ENCODE measurements around the gene PNO1.

DNA sequence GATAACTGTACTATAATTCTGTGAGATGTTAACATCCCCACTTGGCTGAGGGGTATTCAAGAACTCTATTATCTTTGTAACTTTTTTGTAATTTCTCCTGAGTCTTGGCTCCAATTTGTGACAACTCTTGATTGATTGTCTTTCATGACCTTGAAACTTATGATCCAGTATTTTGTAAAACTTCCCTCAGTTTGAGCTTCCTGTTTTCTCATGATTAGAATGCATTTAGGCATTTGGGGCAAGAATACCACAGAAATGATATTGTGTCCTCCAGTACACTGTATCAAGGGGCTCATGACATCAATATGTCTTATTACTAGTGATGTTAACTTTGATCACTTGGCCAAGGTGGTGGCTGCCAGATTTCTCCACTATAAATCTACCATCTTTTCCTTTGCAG, 37.4 kb downstream of the PNO1 start:
- TF ChIP-seq ZNF768 (tag by site-specific recombination; IDR thresholded peaks at IDR 0.05) (no peak), ZNF664 (tag by site-specific recombination; IDR thresholded peaks at IDR 0.05) (no peak), ZBTB21 (tag by site-specific recombination; IDR thresholded peaks at IDR 0.05) (no peak), ZNF274 (IDR thresholded peaks at IDR 0.05; ENCODE audit: low read length) (no peak), ZNF274 (tag by site-specific recombination; IDR thresholded peaks at IDR 0.05; ENCODE audit: borderline replicate concordance) (no peak), SCRT2 (tag by site-specific recombination; IDR thresholded peaks at IDR 0.05) (no peak), ZNF354C (tag by site-specific recombination; IDR thresholded peaks at IDR 0.05; ENCODE audit: borderline replicate concordance, low read depth) (no peak), SCRT1 (tag by site-specific recombination; IDR thresholded peaks at IDR 0.05; ENCODE audit: borderline replicate concordance) (no peak), ZNF416 (tag by site-specific recombination; IDR thresholded peaks at IDR 0.05) (no peak)
- TF ChIP-seq, protein P1, sequence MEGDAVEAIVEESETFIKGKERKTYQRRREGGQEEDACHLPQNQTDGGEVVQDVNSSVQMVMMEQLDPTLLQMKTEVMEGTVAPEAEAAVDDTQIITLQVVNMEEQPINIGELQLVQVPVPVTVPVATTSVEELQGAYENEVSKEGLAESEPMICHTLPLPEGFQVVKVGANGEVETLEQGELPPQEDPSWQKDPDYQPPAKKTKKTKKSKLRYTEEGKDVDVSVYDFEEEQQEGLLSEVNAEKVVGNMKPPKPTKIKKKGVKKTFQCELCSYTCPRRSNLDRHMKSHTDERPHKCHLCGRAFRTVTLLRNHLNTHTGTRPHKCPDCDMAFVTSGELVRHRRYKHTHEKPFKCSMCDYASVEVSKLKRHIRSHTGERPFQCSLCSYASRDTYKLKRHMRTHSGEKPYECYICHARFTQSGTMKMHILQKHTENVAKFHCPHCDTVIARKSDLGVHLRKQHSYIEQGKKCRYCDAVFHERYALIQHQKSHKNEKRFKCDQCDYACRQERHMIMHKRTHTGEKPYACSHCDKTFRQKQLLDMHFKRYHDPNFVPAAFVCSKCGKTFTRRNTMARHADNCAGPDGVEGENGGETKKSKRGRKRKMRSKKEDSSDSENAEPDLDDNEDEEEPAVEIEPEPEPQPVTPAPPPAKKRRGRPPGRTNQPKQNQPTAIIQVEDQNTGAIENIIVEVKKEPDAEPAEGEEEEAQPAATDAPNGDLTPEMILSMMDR (tag by site-specific recombination; IDR thresholded peaks at IDR 0.05) = no peak
- TF ChIP-seq, protein P2, sequence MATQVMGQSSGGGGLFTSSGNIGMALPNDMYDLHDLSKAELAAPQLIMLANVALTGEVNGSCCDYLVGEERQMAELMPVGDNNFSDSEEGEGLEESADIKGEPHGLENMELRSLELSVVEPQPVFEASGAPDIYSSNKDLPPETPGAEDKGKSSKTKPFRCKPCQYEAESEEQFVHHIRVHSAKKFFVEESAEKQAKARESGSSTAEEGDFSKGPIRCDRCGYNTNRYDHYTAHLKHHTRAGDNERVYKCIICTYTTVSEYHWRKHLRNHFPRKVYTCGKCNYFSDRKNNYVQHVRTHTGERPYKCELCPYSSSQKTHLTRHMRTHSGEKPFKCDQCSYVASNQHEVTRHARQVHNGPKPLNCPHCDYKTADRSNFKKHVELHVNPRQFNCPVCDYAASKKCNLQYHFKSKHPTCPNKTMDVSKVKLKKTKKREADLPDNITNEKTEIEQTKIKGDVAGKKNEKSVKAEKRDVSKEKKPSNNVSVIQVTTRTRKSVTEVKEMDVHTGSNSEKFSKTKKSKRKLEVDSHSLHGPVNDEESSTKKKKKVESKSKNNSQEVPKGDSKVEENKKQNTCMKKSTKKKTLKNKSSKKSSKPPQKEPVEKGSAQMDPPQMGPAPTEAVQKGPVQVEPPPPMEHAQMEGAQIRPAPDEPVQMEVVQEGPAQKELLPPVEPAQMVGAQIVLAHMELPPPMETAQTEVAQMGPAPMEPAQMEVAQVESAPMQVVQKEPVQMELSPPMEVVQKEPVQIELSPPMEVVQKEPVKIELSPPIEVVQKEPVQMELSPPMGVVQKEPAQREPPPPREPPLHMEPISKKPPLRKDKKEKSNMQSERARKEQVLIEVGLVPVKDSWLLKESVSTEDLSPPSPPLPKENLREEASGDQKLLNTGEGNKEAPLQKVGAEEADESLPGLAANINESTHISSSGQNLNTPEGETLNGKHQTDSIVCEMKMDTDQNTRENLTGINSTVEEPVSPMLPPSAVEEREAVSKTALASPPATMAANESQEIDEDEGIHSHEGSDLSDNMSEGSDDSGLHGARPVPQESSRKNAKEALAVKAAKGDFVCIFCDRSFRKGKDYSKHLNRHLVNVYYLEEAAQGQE (tag by site-specific recombination; IDR thresholded peaks at IDR 0.05) = no peak
- TF ChIP-seq, protein P3, sequence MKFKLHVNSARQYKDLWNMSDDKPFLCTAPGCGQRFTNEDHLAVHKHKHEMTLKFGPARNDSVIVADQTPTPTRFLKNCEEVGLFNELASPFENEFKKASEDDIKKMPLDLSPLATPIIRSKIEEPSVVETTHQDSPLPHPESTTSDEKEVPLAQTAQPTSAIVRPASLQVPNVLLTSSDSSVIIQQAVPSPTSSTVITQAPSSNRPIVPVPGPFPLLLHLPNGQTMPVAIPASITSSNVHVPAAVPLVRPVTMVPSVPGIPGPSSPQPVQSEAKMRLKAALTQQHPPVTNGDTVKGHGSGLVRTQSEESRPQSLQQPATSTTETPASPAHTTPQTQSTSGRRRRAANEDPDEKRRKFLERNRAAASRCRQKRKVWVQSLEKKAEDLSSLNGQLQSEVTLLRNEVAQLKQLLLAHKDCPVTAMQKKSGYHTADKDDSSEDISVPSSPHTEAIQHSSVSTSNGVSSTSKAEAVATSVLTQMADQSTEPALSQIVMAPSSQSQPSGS (tag by site-specific recombination; IDR thresholded peaks at IDR 0.05; ENCODE audit: low read depth) = no peak
- TF ChIP-seq, protein P4, sequence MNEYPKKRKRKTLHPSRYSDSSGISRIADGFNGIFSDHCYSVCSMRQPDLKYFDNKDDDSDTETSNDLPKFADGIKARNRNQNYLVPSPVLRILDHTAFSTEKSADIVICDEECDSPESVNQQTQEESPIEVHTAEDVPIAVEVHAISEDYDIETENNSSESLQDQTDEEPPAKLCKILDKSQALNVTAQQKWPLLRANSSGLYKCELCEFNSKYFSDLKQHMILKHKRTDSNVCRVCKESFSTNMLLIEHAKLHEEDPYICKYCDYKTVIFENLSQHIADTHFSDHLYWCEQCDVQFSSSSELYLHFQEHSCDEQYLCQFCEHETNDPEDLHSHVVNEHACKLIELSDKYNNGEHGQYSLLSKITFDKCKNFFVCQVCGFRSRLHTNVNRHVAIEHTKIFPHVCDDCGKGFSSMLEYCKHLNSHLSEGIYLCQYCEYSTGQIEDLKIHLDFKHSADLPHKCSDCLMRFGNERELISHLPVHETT (tag by site-specific recombination; IDR thresholded peaks at IDR 0.05) = no peak
